ENCODE measurements around the gene GDPGP1. TPM values are rescaled to one million over a fixed set of nuclear protein-coding genes. Genes with fewer than 3 reads are reported as not detected.

Gene GDPGP1
- total and polyA plus RNA-seq, 9 of the 15 experiments (the other 6 are each of a cell fraction or from before 2014, with no cell fraction given), result 0.78 to 6.1 (median 2.8) TPM

- TF ChIP-seq NR3C1 (CRISPR knock-in tag; IDR thresholded peaks at IDR 0.05), result 0 out of 2 replicates have a peak, but pooled peaks have one; percentile 11
- no peak for TF ChIP-seq CBFA2T2 (conservative IDR thresholded peaks at IDR 0.05)
- peak; percentile 63 for TF ChIP-seq RBBP5 (IDR thresholded peaks at IDR 0.05; ENCODE audit: borderline replicate concordance, insufficient read depth, low read length, poor library complexity, severe bottlenecking)
- peak; percentile 58; the same call in 1 of the 2 replicates for TF ChIP-seq SP1 (CRISPR knock-in tag; IDR thresholded peaks at IDR 0.05)
- peak; percentile 88 for TF ChIP-seq POLR2G (IDR thresholded peaks at IDR 0.05; ENCODE audit: low read depth, low read length)
- TF ChIP-seq KAT7 (CRISPR knock-in tag; IDR thresholded peaks at IDR 0.05; ENCODE audit: borderline replicate concordance), result no peak
- peak in 1 of 2 experiments; percentile 78; a peak in 1 of 4 replicates for TF ChIP-seq KDM4B (IDR thresholded peaks at IDR 0.05; ENCODE audit: borderline replicate concordance in 2 of 2, low read depth in 1 of 2)
- peak in 1 of 3 experiments; percentile 79; a peak in 1 of 6 replicates for TF ChIP-seq ZBTB11 (CRISPR knock-in tag; IDR thresholded peaks at IDR 0.05)
- TF ChIP-seq XRCC3 (IDR thresholded peaks at IDR 0.05), result no peak
- TF ChIP-seq SMARCE1 (IDR thresholded peaks at IDR 0.05), result 0 out of 2 replicates have a peak, but pooled peaks have one; percentile 4
- TF ChIP-seq CC2D1A (IDR thresholded peaks at IDR 0.05), result peak; percentile 64; the same call in 1 of the 2 replicates
- 0 out of 2 replicates have a peak, but pooled peaks have one; percentile 11 for TF ChIP-seq CBFB (CRISPR knock-in tag; IDR thresholded peaks at IDR 0.05)
- TF ChIP-seq, protein P1, sequence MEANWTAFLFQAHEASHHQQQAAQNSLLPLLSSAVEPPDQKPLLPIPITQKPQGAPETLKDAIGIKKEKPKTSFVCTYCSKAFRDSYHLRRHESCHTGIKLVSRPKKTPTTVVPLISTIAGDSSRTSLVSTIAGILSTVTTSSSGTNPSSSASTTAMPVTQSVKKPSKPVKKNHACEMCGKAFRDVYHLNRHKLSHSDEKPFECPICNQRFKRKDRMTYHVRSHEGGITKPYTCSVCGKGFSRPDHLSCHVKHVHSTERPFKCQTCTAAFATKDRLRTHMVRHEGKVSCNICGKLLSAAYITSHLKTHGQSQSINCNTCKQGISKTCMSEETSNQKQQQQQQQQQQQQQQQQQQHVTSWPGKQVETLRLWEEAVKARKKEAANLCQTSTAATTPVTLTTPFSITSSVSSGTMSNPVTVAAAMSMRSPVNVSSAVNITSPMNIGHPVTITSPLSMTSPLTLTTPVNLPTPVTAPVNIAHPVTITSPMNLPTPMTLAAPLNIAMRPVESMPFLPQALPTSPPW (CRISPR knock-in tag; IDR thresholded peaks at IDR 0.05), result peak; percentile 92; the same call in 1 of the 2 replicates
- TF ChIP-seq CHD4 (IDR thresholded peaks at IDR 0.05; ENCODE audit: insufficient read depth, insufficient replicate concordance, low read depth, low read length, poor library complexity, severe bottlenecking), result no peak
- TF ChIP-seq POLR2B (IDR thresholded peaks at IDR 0.05; ENCODE audit: low read depth, partially characterized antibody), result peak; percentile 38
- TF ChIP-seq POLR2A (conservative IDR thresholded peaks at IDR 0.05), result peak; percentile 78; the same call in 1 of the 2 replicates
- TF ChIP-seq ZNF124 (CRISPR knock-in tag; IDR thresholded peaks at IDR 0.05), result no peak
- TF ChIP-seq CTBP1 (IDR thresholded peaks at IDR 0.05; ENCODE audit: borderline replicate concordance), result peak; percentile 14
- peak; percentile 93 for TF ChIP-seq EGR1 (conservative IDR thresholded peaks at IDR 0.05)
- no peak for TF ChIP-seq HLTF (IDR thresholded peaks at IDR 0.05)
- TF ChIP-seq CREM (IDR thresholded peaks at IDR 0.05; ENCODE audit: low read depth), result peak; percentile 86
- TF ChIP-seq NFE2 (IDR thresholded peaks at IDR 0.05; ENCODE audit: low read depth), result no peak
- peak; percentile 50 for TF ChIP-seq TBP (optimal IDR thresholded peaks at IDR 0.05; ENCODE audit: low read depth, low read length)
- no peak for TF ChIP-seq TCF7 (IDR thresholded peaks at IDR 0.05; ENCODE audit: borderline replicate concordance)
- no peak for TF ChIP-seq MTA3 (IDR thresholded peaks at IDR 0.05; ENCODE audit: borderline replicate concordance)
These were observed 468 bp upstream of the GDPGP1 start, which contains the start of gene CIB1 (continued) for GRCh38 chr15:90233387-90234095.

Data from K562 (cell line).